ENCODE results near the gene LILRB5.
"Not testable (repeated sequence)": the region's sequence is repeated elsewhere in the genome, so short reads cannot be mapped to it uniquely, and the experiment has no call there.

DNA sequence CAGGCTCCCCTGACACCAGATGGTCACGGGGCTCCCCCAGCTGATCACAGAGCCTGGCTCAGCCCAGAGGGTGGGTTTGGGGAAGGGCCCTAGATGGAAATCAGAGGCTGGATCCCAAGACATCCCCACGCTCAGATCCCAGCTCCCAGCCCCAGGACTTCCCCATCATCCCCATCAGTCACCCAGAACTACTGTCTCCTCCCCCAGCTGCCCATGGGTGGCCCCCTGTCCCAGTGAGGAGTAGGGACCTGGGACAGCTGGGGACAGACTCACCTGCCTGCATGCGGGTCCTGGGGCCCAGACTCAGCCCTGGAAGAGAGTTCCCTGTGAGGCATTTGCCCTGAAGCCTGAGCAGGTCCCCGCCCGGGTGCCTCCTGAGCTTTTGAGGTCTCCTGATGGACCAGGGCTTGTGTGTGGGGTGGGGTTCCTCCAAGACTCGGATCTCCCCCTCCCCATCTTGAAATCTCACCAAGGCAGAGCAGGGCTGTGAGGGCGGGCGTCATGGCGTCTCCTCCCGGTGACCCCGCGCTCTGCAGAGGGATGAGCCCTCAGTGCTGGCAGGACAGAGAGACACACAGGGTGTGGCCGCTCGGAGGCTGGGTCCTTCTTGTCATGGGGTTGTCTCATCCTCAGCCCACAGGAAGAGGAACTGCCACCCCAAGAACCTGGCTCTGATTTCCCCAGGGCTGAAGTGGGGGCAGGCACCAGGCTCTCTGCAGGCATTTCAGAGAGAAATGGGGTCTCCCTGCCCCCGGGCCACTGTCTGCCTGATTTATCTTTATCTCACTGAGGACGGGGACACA lies 34.4 kb downstream of the LILRB5 start, which contains the start of gene LILRB3:
- TF ChIP-seq GATA2, GATA3 (IDR thresholded peaks at IDR 0.05; ENCODE audit: low read depth, low read length): not testable (repeated sequence)

Data from SH-SY5Y (cell line).